GM12878 (cell line): ENCODE data around the gene RNF31. TPM values are rescaled to one million over a fixed set of nuclear protein-coding genes. Genes with fewer than 3 reads are reported as not detected.

Source experiments
- BRCA1 ChIP-seq: IDR thresholded peaks from 2 replicates; pipeline ENCODE4 v1.6.1; 2011; ENCODE audit warnings: low read depth, low read length, improper control_type of control experiment
- CTCF ChIP-seq, 3 experiments: IDR thresholded peaks in 2 of 3; conservative IDR thresholded peaks in 1 of 3; 2 replicates each; pipeline ENCODE4 v1.5.1; 2011; ENCODE audit warnings: low read depth in 3 of 3, low read length in 3 of 3, mild to moderate bottlenecking in 3 of 3, control low read depth in 2 of 3, moderate library complexity in 2 of 3, inconsistent platforms in 1 of 3, mixed read lengths in 1 of 3; ENCODE audit not compliant: control insufficient read depth in 2 of 3, insufficient read depth in 1 of 3; ENCODE audit errors: extremely low read depth in 1 of 3
- ELK1 ChIP-seq: IDR thresholded peaks from 2 replicates; pipeline ENCODE4 v1.6.1; 2012; ENCODE audit warnings: low read depth, low read length, improper control_type of control experiment
- LARP7 ChIP-seq: fragments of 450-650 bp; IDR thresholded peaks from 2 replicates; pipeline ENCODE4 v1.6.1; 2017; ENCODE audit warnings: mild to moderate bottlenecking
- MEF2A ChIP-seq: IDR thresholded peaks from 2 replicates; pipeline ENCODE4 v1.6.1; 2011; ENCODE audit warnings: low read depth, mild to moderate bottlenecking, low read length, moderate library complexity; ENCODE audit not compliant: insufficient read depth
- RCOR1 ChIP-seq: conservative IDR thresholded peaks from 2 replicates; pipeline ENCODE4 v1.6.1; 2012; ENCODE audit warnings: low read depth, low read length, improper control_type of control experiment
- REST ChIP-seq: IDR thresholded peaks from 2 replicates; pipeline ENCODE4 v1.6.1; 2012; ENCODE audit warnings: mild to moderate bottlenecking, low read depth, low read length
- SKIL ChIP-seq: fragments of 450-650 bp; IDR thresholded peaks from 2 replicates; pipeline ENCODE4 v1.6.1; 2017; ENCODE audit warnings: mild to moderate bottlenecking, low read depth, inconsistent platforms; ENCODE audit not compliant: poor library complexity, severe bottlenecking
- SMARCA5 ChIP-seq: fragments of 450-650 bp; IDR thresholded peaks from 2 replicates; pipeline ENCODE4 v1.6.1; 2017; ENCODE audit warnings: mild to moderate bottlenecking
- USF2 ChIP-seq: IDR thresholded peaks from 2 replicates; pipeline ENCODE4 v1.6.1; 2011; ENCODE audit warnings: low read depth, low read length, improper control_type of control experiment, borderline replicate concordance
- ZNF592 ChIP-seq: fragments of 450-650 bp; IDR thresholded peaks from 2 replicates; pipeline ENCODE4 v1.6.1; 2017; ENCODE audit warnings: mild to moderate bottlenecking, moderate library complexity
- polyA plus RNA-seq, 11 experiments: library from polyadenylated mRNA; depleted of rRNA in 4 of 11; unstranded in 6 of 11; stranded (reverse) in 5 of 11; fragments of >200 nt; fragmentation: Nextera tagmentation in 4 of 11; fragmentation: Illumina TruSeq in 1 of 11; extraction: Ambion mirVana in 4 of 11; extraction: Trizol in 1 of 11; gene quantifications; 1 replicate in 1 of 11; 2 replicates in 10 of 11; pipeline versions ENCODE4 v1.2.1 to v1.2.3, GENCODE V29; 2011 to 2016; ENCODE audit warnings: inconsistent platforms in 2 of 11, missing spikeins in 2 of 11, low read depth in 1 of 11
- total RNA-seq, 4 experiments: library from RNA; depleted of rRNA in 3 of 4; stranded (reverse); fragments of >200 nt in 3 of 4; fragmentation: Illumina TruSeq in 1 of 4; extraction: Trizol in 1 of 4; gene quantifications; 2 replicates each; pipeline versions ENCODE4 v1.2.1 to v1.2.3, GENCODE V29; 2013 to 2021

The RNF31 gene
- total and polyA plus RNA-seq, 10 of the 15 experiments (the other 5 are each of a cell fraction or from before 2014, with no cell fraction given) = 8.5 to 92.7 (median 52.0) TPM

GRCh38 chr14:24189460-24189859 is 42.2 kb downstream of the RNF31 start (continued):
- TF ChIP-seq REST = no peak
- TF ChIP-seq BRCA1 = no peak
- TF ChIP-seq LARP7 = no peak
- TF ChIP-seq MEF2A = no peak
- no peak for TF ChIP-seq USF2
- no peak for TF ChIP-seq ZNF592
- no peak for TF ChIP-seq ELK1
- no peak for TF ChIP-seq CTCF (IDR thresholded peaks at IDR 0.05 in 2 of 3, conservative IDR thresholded peaks at IDR 0.05 in 1 of 3; ENCODE audit: control insufficient read depth in 2 of 3, extremely low read depth in 1 of 3, insufficient read depth in 1 of 3, low read depth in 3 of 3, low read length in 3 of 3)
- no peak for TF ChIP-seq RCOR1
- TF ChIP-seq SMARCA5 = no peak
- no peak for TF ChIP-seq SKIL
